Stimulated activated CD4-positive, alpha-beta T cell treated with anti-CD3 and anti-CD28 coated beads, Interleukin-15, amount 100 ng/mL, for 24 hours (primary cell): ENCODE data around the gene CDHR3.
"Not testable (repeated sequence)": the region's sequence is repeated elsewhere in the genome, so short reads cannot be mapped to it uniquely, and the experiment has no call there.

Experiments used
- DNase-seq: peaks from one replicate; pipeline ENCODE4 v3.0.0-alpha.2; 2020

The CDHR3 gene

GRCh38 chr7:105972276-105972675 lies 9.2 kb downstream of the CDHR3 start:
- DNase-seq = no peak

DNA sequence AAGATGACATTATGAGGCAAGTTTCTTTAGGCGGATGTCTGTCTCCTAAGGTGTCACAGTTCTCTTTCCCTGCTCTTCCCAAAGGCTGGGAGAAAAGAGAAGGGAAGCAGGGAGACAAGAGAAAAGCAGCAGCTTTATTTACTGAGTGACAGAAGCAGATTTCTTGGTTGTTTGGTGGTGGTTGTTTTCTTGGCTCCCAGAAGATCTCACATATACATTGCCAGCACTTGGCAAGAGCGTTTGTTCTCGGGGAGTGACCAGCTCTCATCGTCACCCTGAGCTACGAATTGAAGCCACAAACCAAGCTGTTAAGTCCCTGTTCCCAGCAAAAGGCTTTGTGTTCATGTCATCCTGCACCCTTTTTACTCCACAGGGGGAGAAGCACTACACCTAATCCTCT lies 11.4 kb downstream of the CDHR3 start:
- DNase-seq = no peak

DNA sequence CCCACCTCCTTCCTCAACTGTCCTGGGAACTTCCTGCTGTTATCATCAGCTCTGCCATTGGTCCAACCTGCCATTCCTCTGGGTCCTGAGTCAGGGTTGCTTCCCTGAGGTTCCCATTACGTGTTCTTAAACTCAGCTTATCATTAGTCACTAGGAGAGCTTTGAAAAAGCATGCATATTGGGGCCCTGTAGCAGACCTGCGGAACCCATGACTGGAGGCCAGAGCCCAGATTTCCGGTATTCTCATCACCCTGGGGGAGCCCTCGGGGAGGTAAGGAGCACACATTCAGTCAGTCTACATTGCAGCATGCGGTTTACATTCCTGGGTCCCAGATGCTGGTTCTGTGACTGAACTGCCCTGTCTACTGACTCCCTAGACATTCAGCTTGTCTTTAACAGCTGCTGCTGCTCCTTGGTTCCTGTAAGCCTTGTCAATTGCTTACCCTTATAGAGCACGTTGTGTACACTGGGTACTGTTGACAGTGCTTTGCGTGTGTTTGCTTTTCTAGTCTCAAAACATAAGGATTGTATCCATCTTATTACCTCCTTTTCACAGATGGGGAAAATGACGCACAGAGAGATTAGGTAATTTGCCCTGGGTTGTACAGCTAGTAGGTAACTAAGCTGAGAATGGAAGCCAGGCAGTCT lies 12.8 kb downstream of the CDHR3 start:
- no peak for DNase-seq

DNA sequence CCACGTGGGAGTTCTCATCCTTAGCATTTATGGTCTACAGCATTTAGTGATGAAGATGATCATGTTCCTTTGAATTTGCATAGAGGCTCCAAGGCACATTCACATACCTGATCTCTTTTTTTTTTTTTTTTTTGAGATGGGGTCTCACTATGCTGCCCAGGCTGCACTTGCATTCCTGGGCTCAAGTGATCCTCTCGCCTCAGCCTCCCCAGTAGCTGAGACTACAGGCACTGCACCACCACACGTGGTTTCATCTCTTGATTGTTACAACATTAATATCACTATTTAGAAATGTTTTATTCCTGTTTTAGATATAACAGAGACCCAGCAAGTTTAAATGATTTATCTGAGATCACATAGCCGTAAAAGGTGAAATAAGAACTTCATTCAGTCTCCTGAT lies 13.8 kb downstream of the CDHR3 start:
- DNase-seq = no peak

DNA sequence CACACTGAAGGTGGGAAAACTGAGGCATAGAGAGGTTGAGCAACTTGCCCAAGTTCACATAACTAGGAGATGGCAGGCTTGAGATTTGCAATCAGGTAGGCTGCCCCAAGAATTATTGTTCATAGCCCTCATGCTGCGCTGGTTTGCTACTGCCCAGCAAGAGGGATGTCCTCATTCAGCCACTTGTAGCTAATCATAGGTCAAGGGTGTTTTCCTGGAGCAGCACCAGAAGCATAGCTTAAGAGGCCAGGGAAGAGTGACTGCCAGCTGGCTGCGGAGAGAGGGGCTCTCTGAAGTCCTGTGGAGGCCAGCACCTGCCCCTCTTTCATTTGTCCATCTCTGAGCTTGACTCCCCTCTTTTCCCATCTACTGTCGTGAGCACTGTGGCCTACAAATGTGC lies 15.0 kb downstream of the CDHR3 start:
- DNase-seq = no peak

DNA sequence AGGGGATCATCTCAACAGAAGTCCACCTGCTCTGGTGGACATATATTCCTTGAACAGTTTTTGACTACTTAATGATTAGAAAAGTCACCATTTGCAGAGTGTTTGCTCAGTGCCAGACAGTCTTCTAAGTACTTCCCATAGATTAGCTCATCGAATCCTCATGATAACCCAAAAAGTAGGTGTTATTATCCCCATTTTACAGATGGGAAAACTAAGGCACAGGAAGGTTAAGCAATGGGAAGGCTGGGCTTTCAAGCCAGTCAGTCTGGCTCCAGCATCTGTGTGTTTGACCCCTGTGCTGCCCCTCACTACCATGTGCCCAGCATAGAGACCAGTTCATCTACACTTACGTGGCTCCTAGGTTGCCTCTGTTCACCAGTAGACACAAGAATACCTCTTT lies 15.9 kb downstream of the CDHR3 start:
- DNase-seq = no peak

DNA sequence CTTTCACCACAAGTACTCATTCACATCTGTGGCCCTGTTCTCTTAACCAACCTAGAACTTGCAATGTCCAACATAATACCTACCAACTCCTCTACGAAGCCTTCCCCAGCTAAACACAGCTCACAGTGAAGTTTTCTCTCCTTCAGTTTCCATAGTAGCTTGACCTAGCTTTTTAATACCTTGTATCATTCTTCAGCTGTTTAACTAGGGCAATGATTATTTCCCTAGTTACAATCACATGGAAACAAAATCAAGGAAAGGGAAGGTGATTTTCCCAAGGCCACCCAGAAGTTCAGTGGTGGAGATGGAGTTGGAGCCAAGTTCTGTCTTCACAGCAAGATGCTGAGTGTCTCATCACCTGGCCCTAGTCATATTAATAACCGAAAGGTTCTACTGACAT lies 16.3 kb downstream of the CDHR3 start:
- no peak for DNase-seq

DNA sequence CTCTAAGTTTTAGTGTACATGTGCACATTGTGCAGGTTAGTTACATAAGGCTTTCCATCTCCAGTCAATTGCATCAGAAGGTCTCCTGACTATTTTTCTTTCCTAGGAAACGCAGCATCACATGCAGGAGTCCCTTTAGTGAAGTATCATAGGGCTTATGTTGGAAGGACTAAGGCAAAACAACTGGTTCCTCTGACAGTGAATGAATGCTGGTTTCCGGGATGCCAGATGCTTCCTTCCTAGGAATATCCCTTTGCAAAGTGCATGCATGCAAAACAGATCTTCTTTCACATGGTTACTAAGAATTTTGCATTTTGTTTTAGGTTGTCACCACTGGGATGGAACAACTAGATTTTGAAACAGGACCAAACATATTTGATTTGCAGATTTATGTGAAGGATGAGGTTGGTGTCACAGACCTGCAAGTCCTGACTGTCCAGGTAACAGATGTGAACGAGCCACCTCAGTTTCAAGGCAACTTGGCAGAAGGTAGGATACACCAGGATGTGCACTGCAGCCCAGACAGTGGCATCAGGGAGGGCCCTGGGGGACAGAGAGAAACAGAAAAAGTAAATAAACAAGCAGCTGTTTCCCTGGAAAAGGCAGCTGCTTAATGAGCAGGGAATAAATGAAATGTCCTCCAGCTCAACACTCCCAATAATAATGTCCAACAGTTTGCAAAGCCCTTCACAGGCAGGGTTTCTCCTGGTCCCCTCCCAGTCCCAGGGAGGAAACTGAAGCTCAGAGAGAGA lies 17.8 kb downstream of the CDHR3 start:
- DNase-seq = no peak

DNA sequence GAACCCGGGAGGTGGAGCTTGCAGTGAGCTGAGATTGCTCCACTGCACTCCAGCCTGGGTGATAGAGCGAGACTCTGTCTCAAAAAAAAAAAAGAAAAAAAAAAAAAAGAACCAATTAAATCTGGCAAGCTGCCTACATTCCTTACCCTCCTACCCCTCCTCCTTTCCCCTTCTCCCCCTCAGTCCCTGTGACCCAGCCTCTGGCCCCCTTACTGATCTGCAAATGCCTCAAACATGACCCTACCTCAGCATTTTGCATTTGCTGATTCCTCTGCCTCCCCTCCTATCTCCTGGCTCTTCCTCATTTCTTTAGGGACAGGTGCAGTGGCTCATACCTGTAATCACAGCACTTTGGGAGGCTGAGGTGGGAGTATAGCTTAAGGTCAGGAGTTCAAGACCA lies 19.3 kb downstream of the CDHR3 start:
- no peak for DNase-seq

DNA sequence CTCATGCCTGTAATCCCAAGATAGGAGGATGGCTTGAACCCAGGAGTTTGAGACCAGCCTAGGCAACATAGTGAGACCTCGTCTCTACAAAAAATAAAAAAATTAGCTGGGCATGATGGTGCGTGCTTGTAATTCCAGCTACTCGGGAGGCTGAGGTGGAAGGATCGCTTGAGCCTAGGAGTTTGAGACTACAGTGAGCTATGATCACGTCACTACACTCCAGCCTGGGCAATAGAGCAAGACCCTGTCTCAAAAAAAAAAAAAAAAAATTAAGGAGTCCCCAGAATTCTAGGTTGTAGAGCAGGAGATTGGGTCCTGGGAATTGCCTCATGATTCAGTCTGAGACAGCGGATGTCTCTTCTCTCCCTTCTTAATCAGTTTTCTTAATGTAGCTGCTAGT lies 21.7 kb downstream of the CDHR3 start:
- DNase-seq = not testable (repeated sequence)

DNA sequence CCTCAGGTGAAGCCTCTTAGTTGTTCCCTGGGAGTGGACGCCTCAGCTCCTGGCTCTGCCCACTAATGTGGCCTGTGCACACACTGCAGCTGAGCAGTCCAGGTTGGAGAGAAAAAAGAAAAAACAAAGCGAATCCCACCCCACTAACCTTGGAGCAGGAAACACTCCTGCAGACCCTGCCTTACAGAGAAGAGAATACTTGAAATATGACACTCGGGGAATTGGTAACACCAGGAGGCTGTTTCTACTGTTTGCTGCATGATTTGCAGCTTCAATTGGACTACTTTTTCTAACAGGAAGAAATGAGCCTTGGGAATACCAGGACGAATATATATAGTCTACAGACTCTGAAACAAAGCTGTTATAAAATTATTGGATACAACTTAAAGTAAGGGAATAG lies 22.2 kb downstream of the CDHR3 start:
- DNase-seq = no peak

- DNase-seq = no peak
Measured at GRCh38 chr7:105985672-105986215, 22.7 kb downstream of the CDHR3 start.

- DNase-seq = no peak
Measured at GRCh38 chr7:105987046-105987445, 24.0 kb downstream of the CDHR3 start.

GRCh38 chr7:105988276-105988675 lies 25.2 kb downstream of the CDHR3 start:
- DNase-seq = no peak

GRCh38 chr7:105989191-105989590 lies 26.1 kb downstream of the CDHR3 start:
- no peak for DNase-seq

DNA sequence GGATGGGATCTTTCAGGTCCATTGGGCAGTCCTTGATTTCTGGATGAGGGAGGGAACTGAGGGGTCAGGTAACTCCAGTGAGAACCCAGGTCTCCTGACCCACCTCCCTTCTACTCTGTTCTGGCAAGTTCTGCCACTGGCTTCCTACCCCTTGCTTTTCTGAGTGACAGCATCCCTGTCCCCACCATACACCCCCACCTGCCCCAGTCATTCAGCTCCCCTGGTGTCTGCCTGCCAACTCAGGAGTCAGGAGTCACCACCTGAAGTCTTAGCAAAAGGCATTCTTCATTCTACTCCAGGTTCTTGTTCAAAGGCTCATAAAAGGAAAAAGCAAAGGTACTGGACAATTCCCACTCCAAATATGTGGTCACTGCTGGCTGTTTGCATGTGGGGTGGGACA lies 26.6 kb downstream of the CDHR3 start:
- DNase-seq = no peak

- no peak for DNase-seq
Measured at GRCh38 chr7:105990141-105990540, 27.1 kb downstream of the CDHR3 start.

- no peak for DNase-seq
Measured at GRCh38 chr7:105990727-105991453, 27.8 kb downstream of the CDHR3 start.

GRCh38 chr7:105992905-105993304 lies 29.8 kb downstream of the CDHR3 start:
- DNase-seq = no peak

GRCh38 chr7:105996860-105997737 lies 34.0 kb downstream of the CDHR3 start:
- DNase-seq = no peak

DNA sequence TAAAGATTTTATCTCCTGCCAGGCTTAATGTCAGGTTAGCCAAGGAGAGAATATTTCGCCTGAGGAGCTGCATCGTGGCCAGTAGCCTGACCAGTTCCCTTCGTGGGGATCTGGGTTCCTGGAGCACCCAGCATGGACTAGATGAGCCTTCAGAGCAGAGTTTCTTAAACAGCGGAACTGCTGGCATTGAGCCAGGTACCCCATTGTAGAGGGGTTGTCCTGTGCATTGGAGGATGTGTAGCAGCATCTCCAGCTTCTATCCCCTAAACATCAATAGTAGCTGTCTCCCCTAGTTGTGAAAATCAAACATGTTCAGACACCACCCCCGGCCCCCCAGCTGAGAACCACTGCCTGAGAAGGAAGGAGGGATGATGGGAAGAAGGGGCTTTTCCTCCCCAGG lies 36.2 kb downstream of the CDHR3 start:
- no peak for DNase-seq

- DNase-seq = no peak
Measured at GRCh38 chr7:106001196-106001595, 38.1 kb downstream of the CDHR3 start.

DNA sequence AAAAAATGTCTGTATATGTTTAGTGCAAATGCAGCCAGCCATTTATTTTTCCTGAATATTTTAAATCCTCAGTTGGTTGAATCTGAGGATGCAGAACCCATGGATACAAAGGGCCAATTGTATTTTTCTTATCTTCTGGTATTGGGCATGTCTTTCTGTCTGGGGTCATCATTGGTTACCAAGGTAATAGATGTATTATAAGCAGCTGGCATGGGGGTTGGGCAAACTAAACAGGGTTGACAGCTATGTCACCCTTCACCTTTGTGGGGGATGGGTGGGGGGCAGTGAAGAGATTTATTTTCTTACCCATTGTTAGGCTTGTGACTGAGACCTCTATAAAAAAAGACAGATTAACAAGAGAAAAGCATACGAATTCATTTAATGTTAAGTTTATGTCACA lies 38.8 kb downstream of the CDHR3 start:
- no peak for DNase-seq
